Suppressor macrophage (primary cell): Measurements from ENCODE around the gene RAB39B.
"Not testable (repeated sequence)": the region's sequence is repeated elsewhere in the genome, so short reads cannot be mapped to it uniquely, and the experiment has no call there.

Experiments
- DNase-seq, 4 experiments: peaks; one replicate each; pipeline ENCODE4 v3.0.0-alpha.2; 2020 to 2022
- total RNA-seq, 17 experiments: gene quantifications; one replicate each; lab custom pipeline; 2026; ENCODE audit warnings: mixed read lengths in 6 of 17, inconsistent platforms in 3 of 17; lab: John Stamatoyannopoulos, UW

Gene RAB39B
- 0 to 0.66 (median 0) reads per million in 17 experiments for total RNA-seq

- peak; percentile 52 to 60 (median 54) for DNase-seq
Measured at GRCh38 chrX:155263854-155264628, at the start of gene RAB39B. TSS of gene RAB39B (minus strand) at chrX:155264491. CDS start at chrX:155264288, 203 bp downstream.

GRCh38 chrX:155313766-155314165, 49.5 kb upstream of the RAB39B start:
- DNase-seq = no peak

- no peak for DNase-seq
Measured at GRCh38 chrX:155293771-155294170, 29.5 kb upstream of the RAB39B start.

GRCh38 chrX:155279873-155280272, 15.6 kb upstream of the RAB39B start:
- no peak for DNase-seq

GRCh38 chrX:155270969-155271368, 6.7 kb upstream of the RAB39B start:
- no peak for DNase-seq

- DNase-seq = not testable (repeated sequence)
Measured at GRCh38 chrX:155267995-155268394, 3.7 kb upstream of the RAB39B start.

- DNase-seq = no peak
Measured at GRCh38 chrX:155266439-155266838, 2.1 kb upstream of the RAB39B start.

GRCh38 chrX:155262970-155263754, 1.1 kb downstream of the RAB39B start:
- DNase-seq = no peak

- no peak for DNase-seq
Measured at GRCh38 chrX:155259752-155260151, 4.5 kb downstream of the RAB39B start.

- no peak for DNase-seq
Measured at GRCh38 chrX:155251391-155251790, 12.9 kb downstream of the RAB39B start.

- no peak for DNase-seq
Measured at GRCh38 chrX:155247497-155247896, 16.8 kb downstream of the RAB39B start.

- DNase-seq = no peak
Measured at GRCh38 chrX:155246748-155247147, 17.5 kb downstream of the RAB39B start.

GRCh38 chrX:155242300-155242699, 22.0 kb downstream of the RAB39B start:
- DNase-seq = peak; percentile 18 to 56 (median 40)

- DNase-seq = no peak
Measured at GRCh38 chrX:155237719-155238118, 26.6 kb downstream of the RAB39B start.

GRCh38 chrX:155235891-155236290, 28.4 kb downstream of the RAB39B start:
- no peak for DNase-seq

- no peak for DNase-seq
Measured at GRCh38 chrX:155231163-155231562, 33.1 kb downstream of the RAB39B start.

GRCh38 chrX:155225774-155226173, 38.5 kb downstream of the RAB39B start:
- DNase-seq = no peak

- DNase-seq = not testable (repeated sequence)
Measured at GRCh38 chrX:155223746-155224145, 40.5 kb downstream of the RAB39B start.

- no peak for DNase-seq
Measured at GRCh38 chrX:155221351-155221750, 42.9 kb downstream of the RAB39B start.

- no peak for DNase-seq
Measured at GRCh38 chrX:155218777-155219176, 45.5 kb downstream of the RAB39B start.

- DNase-seq = no peak
Measured at GRCh38 chrX:155216940-155217440, 47.3 kb downstream of the RAB39B start.

- DNase-seq = peak; percentile 89 to 94 (median 94)
Measured at GRCh38 chrX:155216179-155216939, 47.9 kb downstream of the RAB39B start, which contains the start of gene VBP1. TSS of gene VBP1 (plus strand) at chrX:155216460. CDS start at chrX:155216483, 23 bp downstream.
